GM18873 (cell line): ENCODE results near the gene RUSF1.

ENCODE experiments used
- ATAC-seq: cut with Tn5 transposase; IDR thresholded peaks from one replicate; pipeline ENCODE4 v1.9.1; 2021; ENCODE audit warnings: mild to moderate bottlenecking, moderate library complexity, moderate number of reproducible peaks; ENCODE audit not compliant: unreplicated experiment, low FRiP score

The RUSF1 gene

DNA sequence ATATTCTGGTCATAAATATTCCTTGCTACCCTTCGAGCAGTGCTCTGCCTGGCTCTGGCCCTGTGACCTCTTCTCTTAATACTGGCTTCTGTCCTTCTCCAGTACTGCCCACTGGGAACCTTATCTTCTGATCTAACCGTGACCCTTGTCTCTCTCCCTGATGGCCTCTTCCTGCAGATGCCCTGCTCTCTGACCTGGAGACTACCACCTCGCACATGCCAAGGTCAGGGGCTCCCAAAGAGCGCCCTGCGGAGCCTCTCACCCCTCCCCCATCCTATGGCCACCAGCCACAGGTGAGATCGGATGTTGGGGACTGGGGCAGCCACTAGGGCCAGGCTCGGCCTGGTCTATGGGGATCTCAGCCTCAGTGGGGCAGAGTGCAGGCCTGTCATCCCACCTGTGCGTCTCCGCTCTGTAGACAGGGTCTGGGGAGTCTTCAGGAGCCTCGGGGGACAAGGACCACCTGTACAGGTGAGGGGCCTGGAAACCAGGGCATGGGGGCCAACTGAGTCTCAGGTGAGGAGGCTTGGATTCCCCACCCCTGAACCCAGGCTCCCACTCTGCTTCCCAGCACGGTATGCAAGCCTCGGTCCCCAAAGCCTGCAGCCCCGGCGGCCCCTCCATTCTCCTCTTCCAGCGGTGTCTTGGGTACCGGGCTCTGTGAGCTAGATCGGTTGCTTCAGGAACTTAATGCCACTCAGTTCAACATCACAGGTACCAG lies 34.8 kb downstream of the RUSF1 start:
- ATAC-seq, result no peak

DNA sequence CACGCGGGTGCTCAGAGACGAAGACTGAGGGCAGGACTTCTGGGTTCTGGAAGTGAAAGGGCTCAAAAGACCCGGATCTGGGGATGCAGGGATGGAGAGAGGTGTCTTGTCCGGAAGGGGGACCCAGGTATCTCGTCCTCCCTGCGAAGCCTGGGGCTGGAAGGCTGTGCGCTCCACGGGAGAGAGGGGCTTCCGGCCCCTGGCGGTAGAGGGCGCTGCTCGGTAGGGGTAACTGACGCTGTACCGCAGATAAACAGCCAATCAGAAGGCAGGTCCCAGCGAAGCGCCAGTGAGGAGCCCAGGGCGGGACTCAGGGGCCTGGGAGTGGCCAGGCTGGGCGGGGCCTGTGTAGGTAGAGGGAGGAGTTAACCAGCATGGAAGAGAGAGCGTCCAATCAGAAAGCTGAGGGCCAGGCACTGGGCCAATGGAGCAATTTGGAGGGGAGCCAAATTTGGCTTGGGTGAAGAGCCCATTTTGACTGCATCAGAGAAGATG lies 35.4 kb downstream of the RUSF1 start:
- ATAC-seq, result no peak

DNA sequence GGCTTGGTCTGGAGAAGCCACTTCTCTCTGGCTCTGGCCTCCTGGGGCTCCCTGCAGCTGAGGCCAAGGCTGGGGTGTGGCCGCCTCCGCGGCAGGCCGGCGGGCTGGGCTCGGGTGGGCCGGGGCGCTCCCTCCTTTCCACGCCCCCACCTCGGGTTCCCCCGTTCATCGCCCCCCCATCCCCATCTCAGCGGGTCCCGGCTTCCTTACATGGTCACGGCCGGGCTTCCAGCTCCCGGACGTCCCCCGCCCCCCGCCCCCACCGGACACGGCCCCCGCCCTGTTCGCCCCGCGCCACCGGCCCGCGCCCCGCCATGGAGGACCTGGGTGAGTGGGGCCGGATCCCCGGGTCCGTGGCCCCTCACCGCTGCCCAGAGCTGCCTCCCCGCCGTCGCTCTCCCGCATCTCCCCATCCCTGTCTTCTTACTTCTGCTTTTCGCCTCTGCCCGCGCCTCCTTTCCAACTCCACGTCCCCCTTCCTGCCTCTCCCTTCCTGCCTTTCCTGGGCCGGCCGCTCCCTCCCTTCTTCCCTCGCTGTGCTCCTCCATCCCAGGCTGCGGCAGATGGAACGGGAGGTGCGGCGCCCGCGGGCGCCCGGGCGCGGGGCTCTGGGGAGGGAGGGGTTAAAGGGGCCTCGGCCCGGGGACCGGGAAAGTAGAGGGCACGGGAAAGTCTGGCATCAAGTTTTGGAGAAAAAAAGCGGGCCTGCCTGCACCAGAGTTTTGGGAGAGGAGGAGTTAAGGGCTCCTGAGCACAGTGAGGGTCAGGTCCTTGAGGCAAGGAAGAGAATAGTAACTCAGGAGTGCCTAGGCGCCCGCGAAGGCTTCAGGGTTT lies 36.1 kb downstream of the RUSF1 start, which contains the start of gene TGFB1I1:
TGFB1I1 (plus strand) TSS at position 278 of the 834 bp plus-strand sequence; CDS start at position 315, 37 bp downstream.
- no peak for ATAC-seq

DNA sequence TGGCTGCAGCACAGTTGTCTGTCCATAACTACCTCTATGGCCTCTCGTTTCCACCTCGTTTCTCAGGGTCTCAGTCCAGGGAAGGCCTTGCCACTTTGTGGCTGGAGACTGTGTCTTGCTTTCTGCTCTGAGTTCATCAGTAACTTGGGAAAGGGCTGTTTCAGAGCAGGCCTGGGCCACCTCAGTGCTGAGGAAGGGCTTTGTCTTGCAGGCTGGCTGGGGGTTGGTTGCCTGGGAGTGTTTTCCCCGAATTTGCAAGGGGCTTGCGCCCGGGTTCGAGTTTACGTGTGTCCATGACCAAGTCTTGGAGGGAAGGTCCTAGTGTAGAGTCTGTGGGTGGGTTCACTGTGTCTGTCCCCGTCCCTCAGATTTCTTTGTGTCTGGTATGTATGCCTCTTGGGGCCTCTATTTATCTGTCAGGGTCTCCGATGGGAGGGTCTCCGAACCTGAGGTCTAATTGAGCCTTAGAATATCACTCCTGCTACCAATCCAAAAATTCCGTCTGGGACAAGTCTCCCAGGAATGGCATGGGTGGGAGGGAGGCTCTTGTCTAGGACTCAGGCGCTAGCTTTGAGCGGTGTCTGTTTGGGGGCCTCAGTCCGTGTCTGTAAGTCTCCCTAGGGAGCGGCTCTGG lies 36.8 kb downstream of the RUSF1 start:
- no peak for ATAC-seq

DNA sequence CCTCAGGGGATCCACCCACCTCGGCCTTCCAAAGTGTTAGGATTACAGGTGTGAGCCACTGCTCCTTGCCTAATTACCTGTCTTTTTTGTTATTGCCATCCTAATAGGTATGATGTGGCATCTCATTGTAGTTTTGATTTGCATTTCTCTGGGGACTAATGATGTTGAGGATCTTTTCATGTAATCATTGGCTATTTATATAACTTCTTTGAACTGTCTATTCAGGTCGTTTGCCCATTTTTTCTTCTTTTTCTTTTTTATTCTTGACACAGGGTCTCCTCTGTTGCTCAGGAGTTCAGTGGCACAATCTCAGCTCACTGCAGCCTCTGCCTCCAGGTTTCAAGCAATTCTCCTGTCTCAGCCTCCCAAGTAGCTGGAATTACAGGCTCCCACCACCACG lies 37.6 kb downstream of the RUSF1 start:
- ATAC-seq, result no peak

DNA sequence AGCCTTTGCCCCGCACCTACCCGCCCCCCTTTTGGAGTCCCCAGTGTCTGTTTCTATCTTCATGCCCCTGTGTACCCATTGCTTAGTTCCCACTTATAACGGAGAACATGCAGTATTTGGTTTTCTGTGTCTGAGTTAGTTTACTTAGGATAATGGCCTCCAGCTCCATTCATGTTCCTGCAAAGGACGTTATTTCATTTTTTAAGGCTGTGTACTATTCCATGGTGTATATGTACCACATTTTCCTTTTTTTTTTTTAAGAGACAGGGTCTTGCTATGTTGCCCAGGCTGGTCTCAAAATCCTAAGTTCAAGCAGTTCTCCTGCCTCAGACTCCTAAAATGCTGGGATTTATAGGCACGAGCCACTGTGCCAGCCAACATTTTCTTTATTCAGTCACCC lies 40.3 kb downstream of the RUSF1 start:
- no peak for ATAC-seq

DNA sequence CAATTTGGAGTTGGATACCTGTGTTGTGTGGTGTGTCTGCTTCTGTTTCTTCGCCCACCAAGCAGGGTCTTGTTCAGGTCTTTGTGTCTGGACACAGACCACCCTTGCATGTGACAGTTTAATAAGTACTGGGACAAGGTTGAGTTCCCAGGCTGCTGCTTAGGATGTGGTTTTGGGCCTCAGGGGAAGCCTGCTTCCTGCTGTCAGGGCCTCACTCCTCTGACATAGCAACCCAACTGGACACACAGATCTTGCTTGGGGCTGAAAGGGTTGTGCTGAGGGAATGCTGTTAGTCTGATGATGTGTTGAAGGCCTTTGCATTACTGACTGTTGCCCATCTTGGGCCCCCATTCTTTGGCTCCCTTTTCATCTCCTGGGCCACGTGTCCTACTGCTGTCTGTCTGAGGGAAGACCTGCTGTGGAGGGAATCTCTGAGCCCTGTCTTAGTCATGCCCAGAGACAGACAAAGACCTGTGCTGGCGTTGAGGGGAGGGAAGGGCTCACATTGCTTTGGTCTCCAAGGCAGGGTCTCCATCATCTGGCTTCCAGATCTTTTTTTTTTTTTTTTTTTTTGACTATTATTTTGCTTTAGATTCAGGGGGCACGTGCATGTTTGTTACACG lies 40.9 kb downstream of the RUSF1 start:
- no peak for ATAC-seq

DNA sequence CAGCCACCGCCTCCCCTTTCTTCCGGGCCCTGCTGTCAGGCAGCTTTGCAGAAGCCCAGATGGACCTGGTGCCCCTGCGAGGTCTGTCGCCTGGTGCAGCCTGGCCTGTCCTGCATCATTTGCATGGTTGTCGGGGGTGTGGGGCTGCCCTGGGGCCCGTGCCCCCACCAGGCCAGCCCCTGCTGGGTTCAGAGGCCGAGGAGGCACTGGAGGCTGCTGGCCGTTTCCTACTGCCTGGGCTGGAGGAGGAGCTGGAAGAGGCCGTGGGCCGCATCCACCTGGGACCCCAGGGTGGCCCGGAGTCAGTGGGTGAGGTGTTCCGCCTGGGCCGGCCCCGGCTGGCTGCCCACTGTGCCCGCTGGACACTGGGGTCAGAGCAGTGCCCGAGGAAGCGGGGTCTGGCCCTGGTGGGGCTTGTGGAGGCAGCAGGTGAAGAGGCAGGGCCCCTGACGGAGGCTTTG lies 41.8 kb downstream of the RUSF1 start:
- no peak for ATAC-seq

DNA sequence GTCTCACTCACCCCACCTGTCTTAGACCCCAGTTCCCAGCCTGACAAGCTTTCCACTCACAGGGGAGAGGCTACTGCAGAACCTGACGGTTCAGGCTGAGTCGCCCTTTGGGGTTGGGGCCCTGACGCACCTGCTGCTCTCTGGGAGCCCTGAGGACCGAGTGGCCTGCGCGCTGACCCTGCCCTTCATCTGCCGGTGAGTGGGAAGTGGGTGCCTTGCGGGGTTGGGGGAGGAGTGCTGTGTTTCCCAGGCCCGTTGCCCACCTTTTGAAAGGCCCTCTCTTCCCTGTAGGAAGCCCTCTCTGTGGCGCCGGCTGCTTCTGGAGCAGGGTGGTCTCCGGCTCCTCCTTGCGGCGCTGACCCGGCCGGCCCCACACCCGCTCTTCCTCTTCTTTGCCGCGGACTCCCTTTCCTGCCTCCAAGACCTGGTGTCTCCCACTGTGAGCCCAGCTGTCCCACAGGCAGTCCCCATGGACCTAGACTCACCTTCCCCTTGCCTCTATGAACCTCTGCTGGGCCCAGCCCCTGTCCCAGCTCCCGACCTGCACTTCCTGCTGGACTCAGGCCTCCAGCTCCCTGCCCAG lies 42.3 kb downstream of the RUSF1 start:
- no peak for ATAC-seq

DNA sequence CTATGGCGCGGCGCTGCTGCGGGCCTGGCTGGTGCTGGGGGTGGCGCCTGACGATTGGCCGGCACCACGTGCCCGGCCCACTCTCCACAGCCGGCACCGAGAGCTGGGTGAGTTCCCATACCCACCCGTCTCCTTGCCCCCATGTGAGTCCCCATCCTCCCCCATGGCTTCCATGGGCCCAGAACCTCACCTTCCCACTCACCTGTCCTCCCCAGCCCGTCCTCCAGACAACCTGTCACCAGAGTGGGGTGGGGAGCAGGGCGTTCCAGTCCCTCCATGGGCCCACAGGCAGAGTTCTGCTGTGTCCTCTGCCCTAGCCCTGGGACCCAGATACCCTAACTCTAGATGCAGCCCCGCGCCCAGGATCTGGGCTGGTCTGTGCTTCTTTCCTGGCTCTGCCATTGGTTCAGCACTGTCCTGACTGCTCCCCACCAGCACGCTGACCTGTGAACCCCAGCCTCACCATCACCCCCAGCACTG lies 43.4 kb downstream of the RUSF1 start:
- ATAC-seq, result no peak

DNA sequence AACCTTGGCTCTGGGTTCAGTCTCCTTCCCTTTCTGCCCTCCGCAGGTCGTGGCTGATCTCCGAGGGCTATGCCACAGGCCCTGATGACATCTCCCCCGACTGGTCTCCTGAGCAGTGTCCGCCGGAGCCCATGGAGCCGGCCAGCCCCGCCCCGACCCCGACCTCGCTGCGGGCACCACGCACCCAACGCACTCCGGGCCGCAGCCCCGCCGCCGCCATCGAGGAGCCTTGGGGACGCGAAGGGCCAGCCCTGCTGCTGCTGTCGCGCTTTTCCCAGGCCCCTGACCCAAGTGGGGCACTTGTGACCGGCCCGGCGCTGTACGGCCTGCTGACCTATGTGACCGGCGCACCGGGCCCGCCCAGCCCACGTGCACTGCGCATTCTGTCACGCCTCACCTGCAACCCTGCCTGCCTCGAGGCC lies 43.8 kb downstream of the RUSF1 start:
- no peak for ATAC-seq

DNA sequence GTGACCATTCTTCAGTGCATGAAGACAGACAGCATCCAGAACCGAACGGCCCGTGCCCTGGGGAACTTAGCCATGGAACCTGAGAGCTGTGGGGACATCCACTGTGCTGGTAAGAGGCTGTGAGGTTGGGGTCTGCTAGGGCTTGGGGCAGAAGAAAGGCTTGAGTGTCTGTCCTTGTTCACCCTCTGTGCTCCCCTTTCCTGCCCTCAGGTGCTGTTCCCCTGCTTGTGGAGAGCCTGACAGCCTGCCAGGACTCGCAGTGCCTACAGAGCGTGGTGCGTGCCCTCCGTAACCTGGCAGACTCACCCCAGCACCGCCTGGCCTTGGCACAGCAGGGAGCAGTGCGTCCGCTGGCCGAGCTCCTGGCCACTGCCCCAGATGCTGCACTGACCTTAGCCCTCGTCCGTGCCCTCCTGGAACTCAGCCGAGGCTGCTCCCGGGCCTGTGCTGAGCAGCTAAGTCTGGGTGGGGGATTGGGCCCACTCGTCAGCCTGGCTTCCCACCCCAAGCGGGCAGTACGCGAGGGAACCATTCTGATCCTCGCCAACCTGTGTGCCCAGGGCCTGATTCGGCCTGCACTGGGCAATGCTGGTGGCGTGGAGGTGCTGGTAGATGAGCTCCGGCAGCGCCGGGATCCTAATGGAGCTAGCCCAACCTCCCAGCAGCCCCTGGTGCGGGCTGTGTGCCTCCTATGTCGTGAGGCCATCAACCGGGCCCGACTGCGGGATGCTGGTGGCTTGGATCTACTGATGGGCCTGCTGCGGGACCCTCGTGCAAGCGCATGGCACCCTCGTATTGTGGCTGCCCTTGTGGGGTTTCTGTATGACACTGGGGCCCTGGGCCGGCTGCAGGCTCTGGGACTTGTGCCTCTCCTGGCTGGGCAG lies 46.0 kb downstream of the RUSF1 start:
- ATAC-seq, result no peak

DNA sequence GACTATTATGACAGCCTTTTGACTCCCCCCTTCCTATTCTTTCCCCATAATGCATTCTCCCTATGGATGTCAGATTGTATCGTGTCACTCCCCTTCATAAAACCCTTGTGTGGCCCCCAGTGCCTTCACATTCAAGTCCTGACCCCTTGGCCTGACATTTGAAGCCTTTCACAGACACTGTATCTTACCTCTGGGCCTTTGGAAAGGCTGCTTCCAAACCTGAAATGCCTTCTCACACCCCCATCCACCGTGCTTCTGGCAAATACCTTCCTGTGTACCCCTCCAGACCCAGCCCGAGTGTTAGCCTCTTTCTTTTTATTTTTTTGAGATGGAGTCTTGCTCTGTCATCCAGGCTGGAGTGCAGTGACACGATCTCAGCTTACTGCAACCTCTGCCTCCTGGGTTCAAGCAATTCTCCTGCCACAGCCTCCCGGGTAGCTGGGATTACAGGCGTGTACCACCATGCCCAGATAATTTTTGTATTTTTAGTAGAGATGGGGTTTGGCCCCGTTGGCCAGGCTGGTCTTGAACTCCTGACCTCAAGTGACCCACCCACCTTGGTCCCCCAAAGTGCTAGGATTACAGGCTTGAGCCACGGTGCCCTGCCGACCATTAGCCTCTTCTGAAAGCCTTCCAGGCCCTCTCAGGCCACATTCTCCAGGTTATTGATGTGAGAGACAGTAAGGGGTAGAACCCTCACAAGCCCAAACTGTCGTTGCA lies 46.8 kb downstream of the RUSF1 start:
- ATAC-seq, result no peak

DNA sequence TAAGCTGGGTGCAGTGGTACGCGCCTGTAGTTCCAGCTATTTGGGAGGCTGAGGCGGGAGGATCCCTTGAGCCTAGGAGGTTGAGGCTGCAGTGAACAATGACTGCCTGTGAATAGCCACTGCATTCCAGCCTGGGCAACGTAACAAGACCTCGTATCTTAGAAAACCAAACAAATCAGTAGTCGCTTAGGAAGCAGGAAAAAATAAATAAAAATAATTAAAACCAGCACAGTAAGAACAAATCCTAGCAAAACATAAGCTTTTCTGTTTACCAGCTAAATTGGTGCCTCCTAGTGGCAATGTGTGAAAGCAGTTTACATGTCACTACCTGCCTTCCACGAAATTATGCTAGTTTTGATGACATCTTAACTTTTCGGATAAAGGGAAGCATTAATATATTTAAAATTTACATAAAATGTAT lies 47.6 kb downstream of the RUSF1 start:
- ATAC-seq, result no peak

DNA sequence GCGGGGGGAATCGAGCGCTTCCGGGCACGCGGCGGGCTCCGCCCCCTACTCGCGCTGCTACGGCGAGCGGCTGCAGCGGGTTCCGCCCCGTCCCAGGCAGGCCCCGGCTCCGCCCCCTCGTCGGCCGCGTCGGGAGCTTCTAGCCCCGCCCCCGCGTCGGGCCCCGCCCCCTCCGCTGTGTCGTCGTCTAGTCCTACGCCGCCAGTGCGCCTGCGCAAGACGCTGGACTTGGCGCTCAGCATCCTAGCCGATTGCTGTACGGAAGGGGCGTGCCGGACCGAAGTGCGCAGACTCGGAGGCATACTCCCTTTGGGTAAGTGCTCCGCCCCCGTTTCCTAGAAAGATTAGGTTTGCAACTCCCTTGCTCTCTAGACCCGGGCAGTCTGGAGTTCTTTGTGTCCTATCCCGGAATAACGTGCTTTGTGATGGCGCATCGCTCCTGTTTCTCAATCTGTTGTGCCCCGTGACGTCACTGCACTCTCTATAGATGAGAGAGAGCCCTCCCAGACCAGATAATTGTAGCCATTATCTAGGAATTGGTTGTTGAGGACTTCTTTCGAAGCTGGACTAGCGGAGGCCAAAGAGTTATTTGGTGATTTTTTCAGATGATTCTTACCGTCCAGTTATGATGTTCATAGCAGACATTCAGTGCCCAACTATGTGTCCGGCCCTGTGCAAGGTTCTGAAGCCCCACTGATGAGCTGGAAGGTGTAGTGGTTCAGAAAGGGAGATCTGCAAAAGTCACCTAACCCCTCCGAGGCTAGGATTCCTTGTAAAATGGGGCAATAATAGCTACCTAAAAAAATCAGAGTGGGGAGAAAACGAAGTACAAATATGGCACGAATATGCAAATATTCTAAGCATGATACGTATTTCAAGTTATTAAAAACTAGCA lies 48.3 kb downstream of the RUSF1 start:
- peak; percentile 58 for ATAC-seq

DNA sequence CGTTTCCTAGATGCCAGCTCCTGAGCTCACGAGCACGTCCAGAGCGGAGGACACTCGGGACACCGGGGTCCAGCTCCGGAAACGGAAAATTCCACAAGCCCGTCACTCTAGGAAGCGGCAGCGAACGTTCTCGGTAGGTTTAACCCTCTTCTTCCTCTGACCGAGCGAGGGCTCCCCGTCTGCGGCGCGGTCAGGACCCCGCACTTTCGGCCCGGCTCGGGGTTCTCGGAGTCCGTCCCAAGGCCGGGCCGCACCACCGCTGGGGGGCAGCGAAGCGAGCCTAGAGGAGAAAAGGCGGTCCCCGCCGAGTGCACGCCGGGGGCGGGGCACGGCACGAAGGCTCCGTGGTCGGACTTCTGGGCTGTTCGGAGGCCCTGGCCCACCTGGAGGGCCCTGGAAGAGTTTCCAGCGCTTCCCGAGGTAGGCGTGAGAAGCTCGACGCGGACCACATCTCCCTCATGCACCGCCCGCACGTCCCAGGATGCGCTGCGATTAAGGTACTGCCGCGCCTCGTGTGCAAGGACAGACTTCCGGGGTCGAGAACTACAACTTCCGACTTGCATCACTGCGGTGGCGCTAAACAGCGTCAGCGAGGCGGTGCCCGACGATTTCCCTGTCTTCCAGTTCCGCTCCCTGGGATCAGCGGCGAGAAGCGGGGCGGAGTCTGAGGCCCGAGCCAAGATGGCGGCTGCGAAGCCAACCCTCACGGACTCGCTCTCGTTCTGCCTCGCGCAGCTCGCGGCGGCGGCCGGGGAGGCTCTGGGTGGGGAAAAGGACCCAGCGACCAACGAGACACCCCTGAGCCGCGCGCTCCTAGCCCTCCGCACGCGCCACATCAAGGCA lies 49.1 kb downstream of the RUSF1 start, which contains the start of gene ARMC5:
ARMC5 (plus strand) TSS at position 658 of the 843 bp plus-strand sequence; CDS start at position 682, 24 bp downstream.
- peak; percentile 71 for ATAC-seq
